Measurements from ENCODE around the gene FAM200A.

Gene FAM200A

GRCh38 chr7:99501236-99501635 lies 50.7 kb downstream of the FAM200A start:
- DNase-seq = peak in 1 of 5 experiments; percentile 48

DNA sequence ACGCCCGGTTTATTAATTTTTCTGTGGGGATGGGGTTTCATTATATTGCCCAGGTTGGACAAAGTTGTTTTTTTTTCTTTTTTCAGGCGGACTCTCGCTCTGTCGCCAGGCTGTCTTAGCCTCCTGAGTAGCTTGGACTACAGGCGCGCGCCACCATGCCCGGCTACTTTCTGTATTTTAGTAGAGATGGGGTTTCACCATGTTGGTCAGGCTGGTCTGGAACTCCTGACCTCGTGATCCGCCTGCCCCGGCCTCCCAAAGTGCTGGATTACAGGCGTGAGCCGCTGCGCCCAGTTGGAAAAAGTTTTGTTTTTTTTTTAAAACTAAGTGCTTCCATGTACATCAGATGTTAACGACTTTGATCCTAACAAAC lies 51.3 kb downstream of the FAM200A start:
- DNase-seq = no peak

DNA sequence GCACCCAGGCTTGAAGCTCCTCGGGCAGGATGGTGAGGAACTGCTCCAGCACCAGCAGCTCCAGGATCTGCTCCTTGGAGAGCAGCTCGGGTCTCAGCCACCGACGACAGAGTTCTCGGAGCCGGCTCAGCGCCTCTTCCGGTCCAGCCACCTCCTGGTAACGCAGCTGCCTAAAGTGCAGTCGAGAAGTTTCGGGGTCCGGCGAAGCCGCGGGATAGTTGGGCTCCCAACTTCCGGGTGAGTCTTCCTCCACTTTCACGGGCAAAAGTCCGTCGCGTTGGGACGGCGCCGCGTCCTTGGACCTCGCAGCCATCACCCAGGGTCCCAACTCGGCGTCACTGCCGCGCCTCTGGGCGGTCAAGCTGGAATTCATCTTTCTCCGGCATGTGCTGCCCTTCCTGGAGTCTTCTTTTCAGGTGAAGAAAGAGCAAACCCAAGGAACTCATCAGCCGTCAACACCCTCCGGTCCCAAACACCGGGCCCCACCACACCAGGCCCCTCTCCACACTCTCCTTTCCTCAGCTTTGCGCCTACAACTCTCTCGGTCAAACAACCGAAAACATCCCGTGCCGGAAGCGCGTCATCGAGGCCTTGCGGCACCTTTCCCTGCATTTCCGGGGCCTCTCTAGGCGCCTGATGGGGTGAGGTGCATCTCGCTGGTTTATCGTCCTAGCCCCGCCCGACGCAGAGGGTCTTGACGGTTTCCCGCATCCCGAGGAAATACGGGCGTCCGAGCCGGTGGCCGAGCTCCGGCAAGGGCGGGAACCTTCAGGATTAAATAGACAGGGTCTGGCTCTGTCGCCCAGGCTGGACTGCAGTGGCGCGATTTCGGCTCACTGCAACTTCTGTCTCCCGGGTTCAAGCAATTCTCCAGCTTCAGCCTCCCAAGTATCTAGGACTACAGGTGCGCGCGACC lies 51.9 kb downstream of the FAM200A start, which contains the start of gene ZNF394:
Gene ZNF394, minus strand, starts transcription at position 561 of the 916 bp plus-strand sequence. Its CDS starts 188 bp downstream, at position 373.
- peak; percentile 69 to 96 (median 83) for DNase-seq

DNA sequence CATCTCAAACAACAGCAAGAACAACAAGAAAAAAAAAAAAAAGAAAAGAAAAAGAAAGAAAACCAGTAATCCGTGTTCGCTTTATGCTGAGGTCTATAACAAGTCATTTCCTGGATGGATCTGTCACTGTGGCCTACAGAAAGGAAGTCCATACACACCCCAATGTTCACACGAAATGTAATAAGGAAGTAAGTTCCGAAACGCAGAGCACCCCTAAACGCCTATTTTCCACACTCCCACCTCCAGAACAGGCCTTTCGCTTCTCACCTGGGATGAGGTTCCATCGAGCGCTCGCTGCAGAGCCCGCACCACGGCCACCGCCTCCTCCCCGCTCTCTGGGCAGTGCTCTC lies 52.6 kb downstream of the FAM200A start:
- DNase-seq = peak in 2 of 5 experiments; percentile 47 to 76

DNA sequence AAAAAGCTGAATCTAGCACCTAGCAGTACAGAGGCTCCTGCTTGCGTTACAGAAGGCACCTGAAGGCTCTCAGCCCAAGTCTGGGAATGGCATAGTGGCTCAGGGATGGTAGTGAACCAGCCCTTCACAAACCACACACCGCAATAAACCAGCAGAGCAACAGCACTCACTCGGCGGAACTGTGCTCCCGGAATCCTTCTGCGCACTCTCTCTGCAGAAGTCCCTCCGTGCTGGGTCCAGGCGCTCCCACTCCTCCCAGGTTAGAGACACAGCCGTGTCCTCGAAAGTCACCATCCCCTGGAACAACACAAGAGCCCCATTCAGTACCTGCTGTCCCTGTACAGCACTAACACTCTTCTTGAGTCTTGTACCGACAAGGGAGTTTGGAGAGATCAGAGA lies 53.4 kb downstream of the FAM200A start:
- peak in 1 of 5 experiments; percentile 23 for DNase-seq

GRCh38 chr7:99497766-99498545 lies 54.0 kb downstream of the FAM200A start:
- peak in 2 of 5 experiments; percentile 9 to 34 for DNase-seq

All from T-helper 2 cell (primary cell).